Measurements from ENCODE around the gene NAT16. TPM values are rescaled to one million over a fixed set of nuclear protein-coding genes. Genes with fewer than 3 reads are reported as not detected.

NAT16 gene
- total and polyA plus RNA-seq, 9 of the 15 experiments (the other 6 are each of a cell fraction or from before 2014, with no cell fraction given) = 0.04 TPM; not detected in 8

DNA sequence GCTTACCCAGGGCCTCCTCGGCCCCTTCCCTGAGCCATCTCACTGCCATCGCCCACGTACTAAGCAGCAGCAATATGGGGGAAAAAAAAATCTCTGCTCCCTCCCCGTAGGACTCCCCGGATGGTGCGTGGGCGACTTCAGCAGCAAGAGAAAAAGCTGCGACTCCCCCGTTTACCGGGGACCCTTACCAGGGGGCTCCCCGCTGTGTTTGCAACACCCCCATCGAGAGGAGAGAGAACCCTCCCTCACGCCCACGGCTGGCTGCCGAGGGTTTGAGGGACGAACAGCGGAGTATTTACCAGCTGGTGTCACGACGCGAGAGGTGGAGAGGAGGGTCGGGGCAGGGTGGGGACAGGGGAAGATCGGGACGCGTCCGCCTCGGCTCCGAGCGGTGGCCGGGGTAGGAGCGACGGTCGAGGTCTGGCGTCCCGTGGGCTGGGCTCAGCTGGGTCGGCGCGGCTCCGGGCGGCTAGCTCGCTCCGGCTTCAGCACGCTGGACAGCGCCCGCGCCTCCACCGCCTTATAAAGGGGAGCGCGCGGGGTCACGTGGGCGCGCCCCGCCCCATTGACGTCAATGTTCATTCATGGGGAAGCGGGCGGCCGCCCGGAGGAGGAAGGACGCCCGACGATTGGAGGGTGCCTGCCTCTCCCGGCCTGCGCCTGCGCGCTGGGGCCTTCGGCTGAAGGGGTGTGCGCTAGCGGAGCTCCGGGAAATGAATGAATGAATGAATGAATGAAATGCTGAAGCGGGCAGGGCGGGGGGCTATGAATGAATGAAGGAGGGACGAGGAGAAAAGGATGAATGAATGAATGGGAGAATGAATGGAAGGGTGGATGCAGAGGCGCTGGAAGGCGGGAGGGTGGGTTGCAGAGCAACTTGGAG is 14.8 kb downstream of the NAT16 start, which contains the start of gene VGF (continued):
- TF ChIP-seq MGA (IDR thresholded peaks at IDR 0.05) (no peak), SMAD1 (IDR thresholded peaks at IDR 0.05; ENCODE audit: low read depth, low read length, partially characterized antibody) (peak; percentile 27), NCOA6 (IDR thresholded peaks at IDR 0.05) (peak; percentile 75), CAMTA2 (CRISPR knock-in tag; conservative IDR thresholded peaks at IDR 0.05) (0 out of 2 replicates have a peak, but pooled peaks have one; percentile 13), RBM22 (IDR thresholded peaks at IDR 0.05; ENCODE audit: low read depth, low read length, poor library complexity, severe bottlenecking) (peak; percentile 64), NFE2 (IDR thresholded peaks at IDR 0.05; ENCODE audit: low read depth) (no peak), HDGF (IDR thresholded peaks at IDR 0.05) (no peak), TFAP4 (CRISPR knock-in tag; IDR thresholded peaks at IDR 0.05; ENCODE audit: borderline replicate concordance) (peak; percentile 99), POLR2B (IDR thresholded peaks at IDR 0.05; ENCODE audit: low read depth, partially characterized antibody) (peak; percentile 45)
- TF ChIP-seq, protein P1, sequence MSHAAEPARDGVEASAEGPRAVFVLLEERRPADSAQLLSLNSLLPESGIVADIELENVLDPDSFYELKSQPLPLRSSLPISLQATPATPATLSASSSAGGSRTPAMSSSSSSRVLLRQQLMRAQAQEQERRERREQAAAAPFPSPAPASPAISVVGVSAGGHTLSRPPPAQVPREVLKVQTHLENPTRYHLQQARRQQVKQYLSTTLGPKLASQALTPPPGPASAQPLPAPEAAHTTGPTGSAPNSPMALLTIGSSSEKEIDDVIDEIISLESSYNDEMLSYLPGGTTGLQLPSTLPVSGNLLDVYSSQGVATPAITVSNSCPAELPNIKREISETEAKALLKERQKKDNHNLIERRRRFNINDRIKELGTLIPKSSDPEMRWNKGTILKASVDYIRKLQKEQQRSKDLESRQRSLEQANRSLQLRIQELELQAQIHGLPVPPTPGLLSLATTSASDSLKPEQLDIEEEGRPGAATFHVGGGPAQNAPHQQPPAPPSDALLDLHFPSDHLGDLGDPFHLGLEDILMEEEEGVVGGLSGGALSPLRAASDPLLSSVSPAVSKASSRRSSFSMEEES (CRISPR knock-in tag; IDR thresholded peaks at IDR 0.05) = peak; percentile 97
- TF ChIP-seq, protein P2, sequence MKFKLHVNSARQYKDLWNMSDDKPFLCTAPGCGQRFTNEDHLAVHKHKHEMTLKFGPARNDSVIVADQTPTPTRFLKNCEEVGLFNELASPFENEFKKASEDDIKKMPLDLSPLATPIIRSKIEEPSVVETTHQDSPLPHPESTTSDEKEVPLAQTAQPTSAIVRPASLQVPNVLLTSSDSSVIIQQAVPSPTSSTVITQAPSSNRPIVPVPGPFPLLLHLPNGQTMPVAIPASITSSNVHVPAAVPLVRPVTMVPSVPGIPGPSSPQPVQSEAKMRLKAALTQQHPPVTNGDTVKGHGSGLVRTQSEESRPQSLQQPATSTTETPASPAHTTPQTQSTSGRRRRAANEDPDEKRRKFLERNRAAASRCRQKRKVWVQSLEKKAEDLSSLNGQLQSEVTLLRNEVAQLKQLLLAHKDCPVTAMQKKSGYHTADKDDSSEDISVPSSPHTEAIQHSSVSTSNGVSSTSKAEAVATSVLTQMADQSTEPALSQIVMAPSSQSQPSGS (CRISPR knock-in tag; IDR thresholded peaks at IDR 0.05) = peak; percentile 89
